ENCODE results near the gene BNIP3.
A peak's percentile ranks its signal among the peaks of the same experiment; 100 is the strongest.

Gene BNIP3

GRCh38 chr10:131981429-131982184, at the start of gene BNIP3:
BNIP3 (minus strand) TSS chr10:131981923; CDS start chr10:131981806, 117 bp downstream.
- DNase-seq = peak; percentile 91 to 97 (median 96)

- no peak for DNase-seq
These were observed 49.3 kb upstream of the BNIP3 start for GRCh38 chr10:132030898-132031463.

- no peak for DNase-seq
These were observed 47.0 kb upstream of the BNIP3 start for GRCh38 chr10:132028706-132029105.

GRCh38 chr10:132027423-132027983, 45.8 kb upstream of the BNIP3 start:
- no peak for DNase-seq

GRCh38 chr10:132023092-132023811, 41.5 kb upstream of the BNIP3 start:
- peak; percentile 82 to 89 (median 88) for DNase-seq

- DNase-seq = no peak
These were observed 40.5 kb upstream of the BNIP3 start for GRCh38 chr10:132022241-132022640.

- no peak for DNase-seq
These were observed 39.9 kb upstream of the BNIP3 start for GRCh38 chr10:132021504-132022143.

- no peak for DNase-seq
These were observed 39.3 kb upstream of the BNIP3 start for GRCh38 chr10:132021046-132021445.

GRCh38 chr10:132020456-132020855, 38.7 kb upstream of the BNIP3 start:
- no peak for DNase-seq

- no peak for DNase-seq
These were observed 37.6 kb upstream of the BNIP3 start for GRCh38 chr10:132019366-132019765.

GRCh38 chr10:132018446-132018845, 36.7 kb upstream of the BNIP3 start:
- DNase-seq = no peak

GRCh38 chr10:132016514-132016913, 34.8 kb upstream of the BNIP3 start:
- no peak for DNase-seq

- no peak for DNase-seq
These were observed 29.7 kb upstream of the BNIP3 start for GRCh38 chr10:132011445-132011844.

GRCh38 chr10:132011024-132011423, 29.3 kb upstream of the BNIP3 start:
- DNase-seq = peak in 1 of 3 donors; percentile 8

GRCh38 chr10:132010483-132010882, 28.8 kb upstream of the BNIP3 start:
- DNase-seq = peak; percentile 57 to 69 (median 63)

- DNase-seq = no peak
These were observed 27.9 kb upstream of the BNIP3 start for GRCh38 chr10:132009575-132009974.

- DNase-seq = no peak
These were observed 26.0 kb upstream of the BNIP3 start for GRCh38 chr10:132007681-132008080.

- no peak for DNase-seq
These were observed 25.2 kb upstream of the BNIP3 start for GRCh38 chr10:132006966-132007365.

GRCh38 chr10:132005147-132005546, 23.4 kb upstream of the BNIP3 start:
- peak; percentile 22 to 30 (median 26) for DNase-seq

GRCh38 chr10:132004052-132004451, 22.3 kb upstream of the BNIP3 start:
- no peak for DNase-seq

GRCh38 chr10:132003282-132003924, 21.7 kb upstream of the BNIP3 start:
- DNase-seq = no peak

GRCh38 chr10:132002004-132002403, 20.3 kb upstream of the BNIP3 start:
- no peak for DNase-seq
